A673 (cell line): ENCODE results near the gene FAM241A. TPM values are rescaled to one million over a fixed set of nuclear protein-coding genes. Genes with fewer than 3 reads are reported as not detected.

Experiments used
- BruUV-seq: library from RNA; stranded (reverse); fragments of 400-500 nt; replicated peaks from 2 replicates; lab custom pipeline; 2021; lab: Mats Ljungman, UMichigan
- CTCF ChIA-PET: fragments of 300-600 bp; sonication (Branson Sonifier 250); formaldehyde crosslinking; loops from one replicate; lab custom pipeline; 2022; ENCODE audit warnings: antibody characterized with exemption; lab: Charles Lee
- POLR2A ChIA-PET: fragments of 300-600 bp; sonication (Branson Sonifier 250); formaldehyde crosslinking; loops from one replicate; lab custom pipeline; 2022; ENCODE audit warnings: antibody characterized with exemption; ENCODE audit not compliant: low non-redundant PET; lab: Charles Lee
- DNase-seq: peaks from one replicate; pipeline ENCODE4 v3.0.0-alpha.2; 2015; ENCODE audit warnings: low spot score
- H3K27ac ChIP-seq: fragments of 200-600 bp; sonication (generic); 2 replicates; pipeline ENCODE4 v1.5.1; 2016; ENCODE audit warnings: mixed run types, low read depth, mild to moderate bottlenecking, mixed read lengths, antibody characterized with exemption, low read length; ENCODE audit not compliant: poor library complexity, severe bottlenecking
- H3K27me3 ChIP-seq: fragments of 200-600 bp; sonication (generic); replicated peaks from 2 replicates; pipeline ENCODE4 v1.6.1; 2017; ENCODE audit warnings: mixed run types, low read depth, mild to moderate bottlenecking, mixed read lengths, antibody characterized with exemption, low read length; ENCODE audit not compliant: insufficient read depth, poor library complexity
- H3K36me3 ChIP-seq: fragments of 200-600 bp; sonication (generic); 2 replicates; pipeline ENCODE4 v1.6.1; 2016; ENCODE audit warnings: mixed run types, mild to moderate bottlenecking, mixed read lengths, antibody characterized with exemption, low read length; ENCODE audit not compliant: insufficient read depth, poor library complexity, severe bottlenecking
- H3K4me1 ChIP-seq: fragments of 200-600 bp; sonication (generic); 2 replicates; pipeline ENCODE4 v1.6.1; 2017; ENCODE audit warnings: mixed run types, mild to moderate bottlenecking, mixed read lengths, antibody characterized with exemption, low read length; ENCODE audit not compliant: insufficient read depth, poor library complexity, severe bottlenecking
- H3K4me3 ChIP-seq: fragments of 200-600 bp; sonication (generic); 2 replicates; pipeline ENCODE4 v1.5.1; 2016; ENCODE audit warnings: low read depth, mixed run types, mild to moderate bottlenecking, mixed read lengths, low read length; ENCODE audit not compliant: poor library complexity, severe bottlenecking
- H3K9me3 ChIP-seq: fragments of 200-600 bp; sonication (generic); 2 replicates; pipeline ENCODE4 v1.6.1; 2016; ENCODE audit warnings: mixed run types, low read depth, mild to moderate bottlenecking, mixed read lengths, antibody characterized with exemption, low read length; ENCODE audit not compliant: poor library complexity, severe bottlenecking
- CTCF ChIP-seq: fragments of 300-800, 200-600 bp; sonication (generic); conservative IDR thresholded peaks from 2 replicates; pipeline ENCODE4 v1.5.1; 2017; ENCODE audit warnings: low read depth, mild to moderate bottlenecking, antibody characterized with exemption, low read length, moderate library complexity, mixed read lengths
- EZH2 ChIP-seq: fragments of 200-600 bp; sonication (generic); IDR thresholded peaks from 2 replicates; pipeline ENCODE4 v1.6.1; 2017; ENCODE audit warnings: borderline replicate concordance, low read depth, mild to moderate bottlenecking, mixed read lengths, antibody characterized with exemption, low read length; ENCODE audit not compliant: poor library complexity, severe bottlenecking
- intact Hi-C: fragments of 100-400 bp; cut with micrococcal nuclease; formaldehyde crosslinking; loops from one replicate; pipeline ENCODE4 v1.10.0; 2022; ENCODE audit not compliant: unreplicated experiment
- total RNA-seq: library from RNA; stranded (reverse); gene quantifications from 2 replicates; pipeline ENCODE4 v1.2.3, GENCODE V29; 2021

The FAM241A gene
- total RNA-seq, 1 experiment from 2014 or later = 1.5 TPM

GRCh38 chr4:112213091-112213490, 67.8 kb downstream of the FAM241A start:
- CTCF ChIA-PET = no interaction called here
- TF ChIP-seq CTCF (no peak), EZH2 (no peak)
- POLR2A ChIA-PET = no interaction called here
- Histone ChIP-seq H3K27ac (no peak overlapping the region), H3K36me3 (no peaks in the 10 kb centered on the region), H3K9me3 (no peaks in the 10 kb centered on the region), H3K27me3 (no peaks in the 10 kb centered on the region), H3K4me1 (no peaks in the 10 kb centered on the region), H3K4me3 (no peak overlapping the region)
- BruUV-seq = no TSS peak
- DNase-seq = no peak
- intact Hi-C loops = loop anchor here (5.0 kb wide), 1 partner anchor 309 kb away; no protein-coding TSS in a partner anchor

- POLR2A ChIA-PET = no interaction called here
- Histone ChIP-seq H3K9me3 (no peaks in the 10 kb centered on the region), H3K4me1 (no peaks in the 10 kb centered on the region), H3K27me3 (no peaks in the 10 kb centered on the region), H3K4me3 (no peak overlapping the region), H3K36me3 (no peaks in the 10 kb centered on the region), H3K27ac (no peak overlapping the region)
- intact Hi-C loops = loop anchor here (5.0 kb wide), 1 partner anchor 308 kb away; no protein-coding TSS in a partner anchor
- TF ChIP-seq CTCF (no peak), EZH2 (no peak)
- no peak for DNase-seq
- BruUV-seq = no TSS peak
- CTCF ChIA-PET = no interaction called here
Measured at GRCh38 chr4:112213856-112214255, 68.6 kb downstream of the FAM241A start.

GRCh38 chr4:112214390-112215264, 69.4 kb downstream of the FAM241A start:
- TF ChIP-seq EZH2 (no peak), CTCF (peak; percentile 62)
- peak; percentile 51 for DNase-seq
- H3K36me3 ChIP-seq = no peaks in the 10 kb centered on the region
- H3K27me3 ChIP-seq = no peaks in the 10 kb centered on the region
- CTCF ChIA-PET = interaction anchor here (1.1 kb wide), 1 partner anchor 19 kb away, joined by 3 read pairs; no protein-coding TSS in a partner anchor
- H3K27ac ChIP-seq = no peak overlapping the region
- intact Hi-C loops = loop anchor here (5.0 kb wide), 1 partner anchor 308 kb away; no protein-coding TSS in a partner anchor
- no peaks in the 10 kb centered on the region for H3K9me3 ChIP-seq
- POLR2A ChIA-PET = no interaction called here
- no TSS peak for BruUV-seq
- no peak overlapping the region for H3K4me3 ChIP-seq
- H3K4me1 ChIP-seq = no peaks in the 10 kb centered on the region
